BJ (cell line): ENCODE results near the gene ETV7. TPM values are rescaled to one million over a fixed set of nuclear protein-coding genes. Genes with fewer than 3 reads are reported as not detected.

Source experiments
- CTCF ChIA-PET: fragments of 350-600 bp; formaldehyde crosslinking; extraction: SDS; loops from one replicate; lab custom pipeline; 2021; ENCODE audit warnings: antibody characterized with exemption, inconsistent platforms; lab: Yijun Ruan, JAX
- POLR2A ChIA-PET: fragments of 300-600 bp; sonication (Branson Sonifier 250); formaldehyde crosslinking; extraction: SDS; loops from one replicate; lab custom pipeline; 2021; ENCODE audit warnings: antibody characterized with exemption; lab: Charles Lee
- DNase-seq: peaks from one replicate; pipeline ENCODE4 v3.0.0-alpha.2; 2011; ENCODE audit warnings: low read depth
- H3K27me3 ChIP-seq: 2 replicates; pipeline ENCODE4 v1.6.0; 2011; ENCODE audit warnings: low read length; ENCODE audit not compliant: control insufficient read depth, insufficient read depth
- H3K36me3 ChIP-seq: 2 replicates; pipeline ENCODE4 v1.5.1; 2011; ENCODE audit warnings: low read length; ENCODE audit not compliant: control insufficient read depth, insufficient read depth
- H3K4me3 ChIP-seq: 2 replicates; pipeline ENCODE4 v1.5.1; 2011; ENCODE audit warnings: low read depth, mild to moderate bottlenecking, control low read depth, low read length
- polyA plus RNA-seq: library from polyadenylated mRNA; depleted of rRNA; stranded (reverse); fragments of >200 nt; gene quantifications from 2 replicates; pipeline ENCODE4 v1.2.3, GENCODE V29; 2011
- TF ChIP-seq, protein P1 (sequence below): IDR thresholded peaks from 2 replicates; pipeline ENCODE4 v1.5.1; 2011; ENCODE audit warnings: low read depth, mild to moderate bottlenecking, control low read depth, inconsistent platforms, low read length, moderate library complexity; ENCODE audit not compliant: insufficient read depth

ETV7 gene
- polyA plus RNA-seq, 1 experiment = 1.8 TPM

DNA sequence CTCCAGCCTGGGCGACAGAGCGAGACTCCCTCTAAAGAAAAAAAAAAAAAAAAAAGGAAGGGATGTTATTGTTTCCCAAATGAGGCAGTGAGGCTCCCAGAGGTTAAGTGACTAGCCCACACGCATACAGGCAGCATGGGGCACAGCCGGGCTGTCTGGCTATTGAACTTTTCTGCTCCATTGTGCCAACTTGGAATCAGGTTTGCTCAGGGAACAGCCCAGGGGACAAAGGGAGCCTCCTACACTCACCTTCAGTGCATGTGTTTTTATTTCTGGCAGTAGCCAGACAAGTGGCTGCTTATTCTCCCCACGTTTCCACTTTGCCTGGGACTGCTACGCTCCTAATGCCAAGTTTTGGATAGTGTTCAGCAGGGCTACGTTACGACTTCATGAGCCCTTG is 10.7 kb downstream of the ETV7 start:
- Histone ChIP-seq H3K4me3 (no peak overlapping the region), H3K36me3 (no peaks in the 10 kb centered on the region), H3K27me3 (peaks cover 2% of the 10 kb centered on the region; the same call in 1 of the 2 replicates)
- no peak for DNase-seq
- TF ChIP-seq, protein P1, sequence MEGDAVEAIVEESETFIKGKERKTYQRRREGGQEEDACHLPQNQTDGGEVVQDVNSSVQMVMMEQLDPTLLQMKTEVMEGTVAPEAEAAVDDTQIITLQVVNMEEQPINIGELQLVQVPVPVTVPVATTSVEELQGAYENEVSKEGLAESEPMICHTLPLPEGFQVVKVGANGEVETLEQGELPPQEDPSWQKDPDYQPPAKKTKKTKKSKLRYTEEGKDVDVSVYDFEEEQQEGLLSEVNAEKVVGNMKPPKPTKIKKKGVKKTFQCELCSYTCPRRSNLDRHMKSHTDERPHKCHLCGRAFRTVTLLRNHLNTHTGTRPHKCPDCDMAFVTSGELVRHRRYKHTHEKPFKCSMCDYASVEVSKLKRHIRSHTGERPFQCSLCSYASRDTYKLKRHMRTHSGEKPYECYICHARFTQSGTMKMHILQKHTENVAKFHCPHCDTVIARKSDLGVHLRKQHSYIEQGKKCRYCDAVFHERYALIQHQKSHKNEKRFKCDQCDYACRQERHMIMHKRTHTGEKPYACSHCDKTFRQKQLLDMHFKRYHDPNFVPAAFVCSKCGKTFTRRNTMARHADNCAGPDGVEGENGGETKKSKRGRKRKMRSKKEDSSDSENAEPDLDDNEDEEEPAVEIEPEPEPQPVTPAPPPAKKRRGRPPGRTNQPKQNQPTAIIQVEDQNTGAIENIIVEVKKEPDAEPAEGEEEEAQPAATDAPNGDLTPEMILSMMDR = no peak
- POLR2A ChIA-PET = no interaction called here
- CTCF ChIA-PET = no interaction called here

DNA sequence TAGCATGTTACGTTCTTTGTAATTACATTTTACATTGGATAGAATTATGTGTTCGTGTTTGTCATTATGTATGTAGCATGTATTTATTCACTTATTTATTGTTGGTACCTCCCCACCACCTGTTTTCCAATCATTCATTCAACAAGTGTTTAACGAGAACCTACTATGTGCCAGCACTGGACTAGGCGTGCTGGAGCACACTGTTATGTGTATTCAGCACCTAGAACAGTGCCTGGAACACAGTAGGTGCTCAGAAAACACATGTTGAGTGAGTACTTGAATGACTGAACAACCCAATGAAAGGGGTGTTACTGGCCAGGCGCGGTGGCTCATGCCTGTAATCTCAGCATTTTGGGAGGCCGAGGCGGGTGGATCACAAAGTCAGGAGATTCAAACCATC is 11.3 kb downstream of the ETV7 start:
- ChIA-PET POLR2A (no interaction called here), CTCF (interaction anchor here (0.6 kb wide), 1 partner anchor 21 kb away, joined by 3 read pairs; no protein-coding TSS in a partner anchor)
- TF ChIP-seq, protein P1 = no peak
- DNase-seq = no peak
- Histone ChIP-seq H3K4me3 (no peak overlapping the region), H3K27me3 (peaks cover 2% of the 10 kb centered on the region; the same call in 1 of the 2 replicates), H3K36me3 (no peaks in the 10 kb centered on the region)

DNA sequence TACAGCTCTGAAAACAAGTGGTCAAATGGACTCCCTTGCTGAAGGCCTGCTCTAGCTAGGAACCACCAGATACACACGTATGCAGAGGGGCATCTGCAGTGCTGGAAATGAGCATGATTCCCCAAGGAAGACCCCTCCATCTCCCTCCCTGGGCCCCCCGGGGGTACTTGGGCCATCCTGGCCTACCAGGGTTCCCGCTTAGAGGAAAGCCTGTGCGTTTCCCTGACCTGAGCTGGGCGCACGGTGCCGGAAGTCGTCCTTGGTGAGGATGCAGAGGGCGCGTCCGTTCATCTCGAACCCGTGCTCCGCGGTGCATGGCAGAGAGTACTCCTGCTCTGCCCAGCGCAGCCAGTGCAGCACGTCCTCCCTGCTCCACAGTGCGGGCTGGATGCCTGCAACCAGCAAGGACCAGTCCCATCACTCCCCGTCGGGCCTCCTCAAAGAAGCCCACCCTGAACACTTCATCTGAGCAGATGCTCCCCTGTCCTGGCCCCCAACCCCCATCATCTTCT is 11.8 kb downstream of the ETV7 start:
- Histone ChIP-seq H3K36me3 (no peaks in the 10 kb centered on the region), H3K27me3 (peaks cover 2% of the 10 kb centered on the region; the same call in 1 of the 2 replicates), H3K4me3 (no peak overlapping the region)
- TF ChIP-seq, protein P1 = no peak
- POLR2A ChIA-PET = no interaction called here
- CTCF ChIA-PET = interaction anchor here (0.6 kb wide), 1 partner anchor 21 kb away, joined by 3 read pairs; no protein-coding TSS in a partner anchor
- no peak for DNase-seq

DNA sequence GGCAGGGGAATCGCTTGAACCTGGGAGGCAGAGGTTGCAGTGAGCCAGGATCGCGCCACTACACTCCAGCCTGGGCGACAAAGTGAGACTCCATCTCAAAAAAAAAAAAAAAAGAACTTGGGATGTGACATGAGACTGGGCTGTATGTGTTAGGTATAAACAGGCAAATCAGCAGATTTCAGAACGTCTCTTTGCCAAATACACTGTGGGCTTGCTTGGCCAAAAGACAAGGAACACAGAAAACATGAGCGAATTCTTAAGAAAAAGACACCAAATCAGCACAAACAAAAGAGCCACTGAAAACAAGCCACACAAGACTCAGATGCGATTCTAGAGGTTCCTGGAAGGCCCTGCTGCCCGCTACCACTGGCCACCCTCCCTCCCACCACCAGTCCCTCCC is 12.5 kb downstream of the ETV7 start:
- ChIA-PET CTCF (interaction anchor here (1.1 to 1.7 kb wide), 3 partner anchors 11 to 72 kb away, joined by 3 to 5 read pairs (median 3); no protein-coding TSS in a partner anchor), POLR2A (no interaction called here)
- H3K27me3 ChIP-seq = peaks cover 2% of the 10 kb centered on the region; the same call in 1 of the 2 replicates
- H3K4me3 ChIP-seq = no peak overlapping the region
- DNase-seq = no peak
- no peaks in the 10 kb centered on the region for H3K36me3 ChIP-seq
- TF ChIP-seq, protein P1 = no peak

DNA sequence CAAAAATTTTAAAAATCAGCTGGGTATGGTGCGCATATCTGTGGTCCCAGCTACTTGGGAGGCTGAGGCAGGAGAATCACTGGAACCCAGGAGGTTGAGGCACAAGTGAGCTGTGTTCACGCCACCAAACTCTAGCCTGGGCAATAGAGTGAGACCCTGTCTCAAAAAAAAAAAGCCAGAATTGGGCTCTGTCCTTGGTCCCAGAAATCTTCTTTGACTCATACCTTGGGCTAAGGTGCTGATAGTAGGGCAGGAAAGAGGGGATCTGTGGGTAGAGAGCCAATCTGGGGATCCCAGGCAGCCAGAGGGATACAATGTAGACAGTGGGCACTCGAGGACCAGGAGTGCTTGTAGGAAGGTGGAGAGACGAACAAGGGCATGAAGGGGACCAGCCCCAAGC is 13.3 kb downstream of the ETV7 start:
- DNase-seq = no peak
- TF ChIP-seq, protein P1 = no peak
- ChIA-PET POLR2A (interaction anchor here (0.7 kb wide), 1 partner anchor 215 kb away, joined by 3 read pairs; no protein-coding TSS in a partner anchor), CTCF (interaction anchor here (0.8 to 1.7 kb wide), 7 partner anchors 8 to 71 kb away, joined by 3 to 5 read pairs (median 3); no protein-coding TSS in a partner anchor)
- peaks cover 2% of the 10 kb centered on the region; the same call in 1 of the 2 replicates for H3K27me3 ChIP-seq
- H3K4me3 ChIP-seq = no peak overlapping the region
- H3K36me3 ChIP-seq = no peaks in the 10 kb centered on the region
